GM10266 (cell line): Measurements from ENCODE around the gene ZNF281.

Experiments used
- DNase-seq: peaks from one replicate; pipeline ENCODE4 v3.0.0; 2012; ENCODE audit errors: extremely low spot score
- CTCF ChIP-seq: IDR thresholded peaks from 2 replicates; pipeline ENCODE4 v1.5.1; 2012; ENCODE audit warnings: mild to moderate bottlenecking, low read depth; ENCODE audit not compliant: control insufficient read depth, insufficient read depth; ENCODE audit errors: missing control alignments

ZNF281 gene

GRCh38 chr1:200428482-200429205 is 18.8 kb upstream of the ZNF281 start:
- no peak for DNase-seq
- TF ChIP-seq CTCF: no peak

- DNase-seq: no peak
- TF ChIP-seq CTCF: no peak
Observed at GRCh38 chr1:200427744-200428143, 17.9 kb upstream of the ZNF281 start.

GRCh38 chr1:200426196-200426595 is 16.4 kb upstream of the ZNF281 start:
- no peak for TF ChIP-seq CTCF
- no peak for DNase-seq

GRCh38 chr1:200423235-200423634 is 13.4 kb upstream of the ZNF281 start:
- no peak for DNase-seq
- no peak for TF ChIP-seq CTCF

- no peak for DNase-seq
- no peak for TF ChIP-seq CTCF
Observed at GRCh38 chr1:200422211-200422610, 12.4 kb upstream of the ZNF281 start.

GRCh38 chr1:200415789-200416593 is 6.2 kb upstream of the ZNF281 start:
- no peak for TF ChIP-seq CTCF
- DNase-seq: peak; percentile 49

- no peak for TF ChIP-seq CTCF
Observed at GRCh38 chr1:200415227-200415626, 5.4 kb upstream of the ZNF281 start.

More at GRCh38 chr1:200415227-200415626, 5.4 kb upstream of the ZNF281 start:
- DNase-seq: no peak
